ENCODE measurements around the gene PPEF1. TPM values are rescaled to one million over a fixed set of nuclear protein-coding genes. Genes with fewer than 3 reads are reported as not detected.
"Not testable (repeated sequence)": the region's sequence is repeated elsewhere in the genome, so short reads cannot be mapped to it uniquely, and the experiment has no call there.

The PPEF1 gene
- total and polyA plus RNA-seq, 9 donors, result 0.28 to 1.3 (median 0.68) TPM

DNA sequence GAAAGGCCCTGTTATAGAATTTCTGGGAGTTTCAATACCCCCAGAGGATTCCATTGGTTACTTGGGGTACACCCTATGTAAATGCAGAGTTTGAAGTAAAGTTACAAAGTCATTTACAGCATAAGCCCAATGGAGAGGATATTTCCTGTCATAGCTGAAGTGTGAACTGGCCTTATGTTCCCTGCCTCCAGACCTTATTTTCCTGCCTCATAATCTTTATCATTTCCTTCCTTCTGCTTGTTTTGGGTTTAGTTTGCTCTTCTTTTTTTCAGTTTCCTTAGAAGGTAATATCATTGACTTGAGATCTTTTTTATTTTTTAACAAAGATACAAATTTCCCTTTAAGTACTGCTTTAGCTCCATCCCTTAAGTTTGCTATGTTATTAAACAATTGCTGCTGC is 85.4 kb downstream of the PPEF1 start:
- Histone ChIP-seq H3K27me3 (ENCODE audit: control insufficient read depth, insufficient read depth, low read length) (peaks cover 5% of the 10 kb centered on the region), H3K9me3 (replicated peaks; ENCODE audit: control insufficient read depth, low read depth, low read length) (no peaks in the 10 kb centered on the region), H3K36me3 (ENCODE audit: control insufficient read depth, insufficient read depth, low read length) (no peaks in the 10 kb centered on the region), H3K4me1 (ENCODE audit: control insufficient read depth, insufficient read depth, low read length) (no peaks in the 10 kb centered on the region), H3K27ac (ENCODE audit: low read length) (no peak overlapping the region), H3K4me3 (ENCODE audit: low read length) (no peak overlapping the region)
- DNase-seq, result no peak

DNA sequence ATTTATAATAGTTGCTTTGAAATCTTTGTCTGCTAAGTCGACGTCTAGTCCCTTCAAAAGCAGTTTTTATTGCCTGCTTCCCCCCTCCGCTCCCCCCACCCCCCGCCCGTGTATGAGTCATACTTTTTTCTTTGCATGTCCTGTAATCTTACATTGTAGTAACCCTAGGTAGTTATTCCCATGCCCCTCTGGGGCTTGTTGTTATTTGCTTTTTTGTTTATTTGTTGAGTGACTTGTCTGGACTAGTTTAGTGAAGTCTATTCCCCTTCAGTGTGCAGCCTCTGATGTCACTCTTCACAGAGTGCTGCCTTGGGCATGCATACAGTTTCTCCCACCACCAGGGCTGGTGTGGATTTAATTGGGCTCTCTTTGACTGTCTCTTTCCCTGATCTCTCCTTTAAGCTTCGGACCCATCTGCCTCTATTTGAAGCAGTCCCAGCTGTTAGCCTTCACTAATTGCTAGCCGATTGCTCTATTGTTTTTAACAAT is 86.2 kb downstream of the PPEF1 start:
- no peak for DNase-seq
- peaks cover 5% of the 10 kb centered on the region for H3K27me3 ChIP-seq (ENCODE audit: control insufficient read depth, insufficient read depth, low read length)
- no peaks in the 10 kb centered on the region for H3K9me3 ChIP-seq (replicated peaks; ENCODE audit: control insufficient read depth, low read depth, low read length)
- 67% methylated on average over 2 of the region's 7 CpGs for WGBS (ENCODE audit: insufficient coverage)
- no peak overlapping the region for H3K27ac ChIP-seq (ENCODE audit: low read length)
- H3K36me3 ChIP-seq (ENCODE audit: control insufficient read depth, insufficient read depth, low read length), result no peaks in the 10 kb centered on the region
- H3K4me1 ChIP-seq (ENCODE audit: control insufficient read depth, insufficient read depth, low read length), result no peaks in the 10 kb centered on the region
- H3K4me3 ChIP-seq (ENCODE audit: low read length), result no peak overlapping the region

DNA sequence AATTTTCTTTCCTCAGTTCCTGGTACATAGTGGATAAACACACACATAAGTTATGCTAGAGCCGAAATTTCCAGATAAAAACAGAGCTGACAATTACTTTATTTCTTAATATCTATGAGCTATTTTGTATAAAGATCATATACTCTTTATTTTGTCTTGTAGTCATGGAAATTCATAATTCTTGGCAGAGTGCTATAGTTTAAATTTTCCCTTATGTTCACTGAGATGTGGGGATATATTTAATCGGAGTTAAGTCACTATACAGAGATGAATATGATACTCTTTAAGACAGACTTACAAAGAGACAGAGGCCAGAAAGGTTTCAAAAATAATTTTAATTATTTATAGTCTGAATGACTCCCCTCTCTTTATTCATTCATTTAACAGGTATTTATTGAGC is 89.7 kb downstream of the PPEF1 start:
- H3K9me3 ChIP-seq (replicated peaks; ENCODE audit: control insufficient read depth, low read depth, low read length), result no peaks in the 10 kb centered on the region
- peak; percentile 59 for DNase-seq
- H3K27ac ChIP-seq (ENCODE audit: low read length), result no peak overlapping the region
- H3K4me1 ChIP-seq (ENCODE audit: control insufficient read depth, insufficient read depth, low read length), result no peaks in the 10 kb centered on the region
- H3K4me3 ChIP-seq (ENCODE audit: low read length), result no peak overlapping the region
- WGBS (ENCODE audit: insufficient coverage), result no CpG with 5 or more reads among the region's 2 CpGs
- H3K36me3 ChIP-seq (ENCODE audit: control insufficient read depth, insufficient read depth, low read length), result no peaks in the 10 kb centered on the region
- H3K27me3 ChIP-seq (ENCODE audit: control insufficient read depth, insufficient read depth, low read length), result peaks cover 5% of the 10 kb centered on the region

DNA sequence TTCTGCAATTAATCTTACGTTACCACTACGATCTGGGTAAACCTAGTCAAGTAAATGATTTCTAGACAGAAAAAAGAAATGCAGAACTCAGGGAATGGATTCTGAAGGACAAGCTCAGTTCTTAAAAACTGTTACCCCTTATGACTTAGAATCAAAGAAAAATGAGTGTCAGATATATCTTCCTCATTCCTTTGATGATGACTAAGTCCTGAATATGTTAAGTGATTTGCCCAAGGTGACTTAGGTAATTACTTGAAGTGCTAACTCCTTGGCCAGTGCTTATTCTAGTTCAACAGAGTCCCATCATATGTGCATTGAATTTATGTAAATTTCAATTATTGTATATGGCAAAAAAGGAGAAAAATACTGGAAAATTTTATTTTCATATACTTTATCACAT is 92.5 kb downstream of the PPEF1 start:
- no peaks in the 10 kb centered on the region for H3K27me3 ChIP-seq (ENCODE audit: control insufficient read depth, insufficient read depth, low read length)
- no peaks in the 10 kb centered on the region for H3K9me3 ChIP-seq (replicated peaks; ENCODE audit: control insufficient read depth, low read depth, low read length)
- no peak overlapping the region for H3K27ac ChIP-seq (ENCODE audit: low read length)
- no peak for DNase-seq
- H3K4me1 ChIP-seq (ENCODE audit: control insufficient read depth, insufficient read depth, low read length), result no peaks in the 10 kb centered on the region
- no peaks in the 10 kb centered on the region for H3K36me3 ChIP-seq (ENCODE audit: control insufficient read depth, insufficient read depth, low read length)
- no peak overlapping the region for H3K4me3 ChIP-seq (ENCODE audit: low read length)
- WGBS (ENCODE audit: insufficient coverage), result no CpG with 5 or more reads among the region's 2 CpGs

DNA sequence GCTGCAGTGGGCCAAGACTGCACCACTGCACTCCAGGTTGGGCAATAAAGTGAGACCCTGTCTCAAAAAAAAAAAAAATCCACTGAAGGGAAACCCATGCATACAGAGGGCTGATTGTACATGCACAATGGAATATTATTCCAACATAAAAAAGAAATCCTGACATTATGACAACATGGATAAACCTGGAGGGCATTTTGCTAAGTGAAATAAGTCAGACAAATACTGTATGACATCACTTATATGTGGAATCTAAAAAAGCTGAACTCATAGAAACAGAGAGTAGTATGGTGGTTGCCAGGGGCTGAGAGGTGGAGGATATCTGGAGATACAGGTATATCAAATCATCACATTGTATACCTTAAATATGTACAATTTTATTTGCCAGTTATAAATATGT is 102.2 kb downstream of the PPEF1 start:
- Histone ChIP-seq H3K9me3 (replicated peaks; ENCODE audit: control insufficient read depth, low read depth, low read length) (no peaks in the 10 kb centered on the region), H3K27ac (ENCODE audit: low read length) (no peak overlapping the region), H3K36me3 (ENCODE audit: control insufficient read depth, insufficient read depth, low read length) (no peaks in the 10 kb centered on the region), H3K4me3 (ENCODE audit: low read length) (no peak overlapping the region), H3K4me1 (ENCODE audit: control insufficient read depth, insufficient read depth, low read length) (no peaks in the 10 kb centered on the region), H3K27me3 (ENCODE audit: control insufficient read depth, insufficient read depth, low read length) (no peaks in the 10 kb centered on the region)
- no peak for DNase-seq

DNA sequence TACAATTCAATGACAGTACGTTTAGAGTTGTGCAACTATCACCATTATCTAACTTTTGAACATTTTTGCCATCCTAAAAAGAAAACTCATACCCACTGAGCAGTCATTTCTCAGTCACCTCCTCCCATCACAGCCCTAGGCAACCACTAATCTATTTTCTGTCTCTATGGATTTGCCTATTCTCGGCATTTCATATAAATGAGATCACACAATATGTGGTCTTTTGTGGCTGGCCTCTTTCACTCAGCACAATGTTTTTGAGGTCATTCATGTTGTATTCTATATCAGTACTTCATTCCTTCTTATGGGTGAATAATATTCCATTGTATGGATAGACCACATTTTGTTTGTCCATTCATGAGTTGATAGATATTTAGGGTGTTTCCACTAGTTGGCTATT is 103.0 kb downstream of the PPEF1 start:
- no peaks in the 10 kb centered on the region for H3K4me1 ChIP-seq (ENCODE audit: control insufficient read depth, insufficient read depth, low read length)
- no CpG with 5 or more reads among the region's 2 CpGs for WGBS (ENCODE audit: insufficient coverage)

DNA sequence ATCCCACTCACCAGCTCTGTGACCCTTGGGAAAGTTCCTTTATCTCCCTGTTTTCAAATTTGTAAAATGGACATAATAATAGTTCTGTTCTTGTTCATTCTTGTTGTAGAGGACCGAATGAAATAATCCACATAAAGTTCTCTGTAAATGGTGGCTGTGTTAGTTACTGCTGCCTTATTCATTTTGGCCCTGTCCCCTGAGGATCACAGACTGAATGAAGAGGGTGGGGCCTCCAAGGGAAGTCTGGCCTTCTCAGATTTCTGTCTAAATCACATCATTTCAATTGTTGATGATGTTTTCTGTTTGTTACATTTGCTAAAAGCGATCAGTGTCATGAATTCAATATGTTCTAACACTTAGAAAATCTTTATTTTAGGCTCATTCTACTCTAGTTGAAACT is 117.9 kb downstream of the PPEF1 start:
- Histone ChIP-seq H3K4me3 (ENCODE audit: low read length) (no peak overlapping the region), H3K27ac (ENCODE audit: low read length) (no peak overlapping the region), H3K9me3 (replicated peaks; ENCODE audit: control insufficient read depth, low read depth, low read length) (no peaks in the 10 kb centered on the region), H3K36me3 (ENCODE audit: control insufficient read depth, insufficient read depth, low read length) (no peaks in the 10 kb centered on the region), H3K27me3 (ENCODE audit: control insufficient read depth, insufficient read depth, low read length) (no peaks in the 10 kb centered on the region), H3K4me1 (ENCODE audit: control insufficient read depth, insufficient read depth, low read length) (no peaks in the 10 kb centered on the region)
- no peak for DNase-seq
- no CpG with 5 or more reads among the region's 2 CpGs for WGBS (ENCODE audit: insufficient coverage)

More for the DNA sequence above, 103.0 kb downstream of the PPEF1 start:
- Histone ChIP-seq H3K27ac (ENCODE audit: low read length) (no peak overlapping the region), H3K4me3 (ENCODE audit: low read length) (no peak overlapping the region), H3K27me3 (ENCODE audit: control insufficient read depth, insufficient read depth, low read length) (no peaks in the 10 kb centered on the region), H3K36me3 (ENCODE audit: control insufficient read depth, insufficient read depth, low read length) (no peaks in the 10 kb centered on the region), H3K9me3 (replicated peaks; ENCODE audit: control insufficient read depth, low read depth, low read length) (no peaks in the 10 kb centered on the region)
- no peak for DNase-seq

DNA sequence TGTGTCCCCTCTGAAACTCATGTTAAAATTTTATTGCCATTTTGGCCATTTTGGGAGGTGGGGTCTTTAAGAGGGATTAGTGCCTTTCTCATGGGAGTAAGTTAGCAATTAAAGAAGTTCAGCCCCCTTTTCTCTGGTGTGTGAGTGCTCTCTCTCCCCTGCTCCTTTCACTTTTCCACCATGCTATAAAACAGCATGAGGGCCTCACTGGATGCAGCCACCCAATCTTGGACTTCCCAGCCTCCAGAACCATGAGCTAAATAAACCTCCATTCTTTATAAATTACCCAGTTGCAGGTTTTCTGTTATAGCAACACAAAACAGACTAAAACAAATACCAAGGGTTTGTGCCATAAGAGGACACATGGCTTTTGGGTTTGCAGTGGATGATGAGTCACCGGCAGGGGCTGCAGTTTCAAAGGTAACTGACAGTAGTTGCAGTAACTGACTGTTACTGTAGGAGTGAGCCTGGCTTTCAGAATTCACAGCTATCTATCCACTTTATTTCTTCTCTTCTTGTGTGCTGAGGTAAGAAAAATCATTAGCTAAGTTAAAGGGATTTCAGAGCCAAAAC is 121.5 kb downstream of the PPEF1 start:
- no peaks in the 10 kb centered on the region for H3K9me3 ChIP-seq (replicated peaks; ENCODE audit: control insufficient read depth, low read depth, low read length)
- no peaks in the 10 kb centered on the region for H3K36me3 ChIP-seq (ENCODE audit: control insufficient read depth, insufficient read depth, low read length)
- WGBS (ENCODE audit: insufficient coverage), result no CpG with 5 or more reads among the region's 1 CpG
- DNase-seq, result no peak
- H3K27me3 ChIP-seq (ENCODE audit: control insufficient read depth, insufficient read depth, low read length), result peaks cover 3% of the 10 kb centered on the region
- H3K4me3 ChIP-seq (ENCODE audit: low read length), result no peak overlapping the region
- peaks cover 5% of the 10 kb centered on the region for H3K4me1 ChIP-seq (ENCODE audit: control insufficient read depth, insufficient read depth, low read length)
- no peak overlapping the region for H3K27ac ChIP-seq (ENCODE audit: low read length)

DNA sequence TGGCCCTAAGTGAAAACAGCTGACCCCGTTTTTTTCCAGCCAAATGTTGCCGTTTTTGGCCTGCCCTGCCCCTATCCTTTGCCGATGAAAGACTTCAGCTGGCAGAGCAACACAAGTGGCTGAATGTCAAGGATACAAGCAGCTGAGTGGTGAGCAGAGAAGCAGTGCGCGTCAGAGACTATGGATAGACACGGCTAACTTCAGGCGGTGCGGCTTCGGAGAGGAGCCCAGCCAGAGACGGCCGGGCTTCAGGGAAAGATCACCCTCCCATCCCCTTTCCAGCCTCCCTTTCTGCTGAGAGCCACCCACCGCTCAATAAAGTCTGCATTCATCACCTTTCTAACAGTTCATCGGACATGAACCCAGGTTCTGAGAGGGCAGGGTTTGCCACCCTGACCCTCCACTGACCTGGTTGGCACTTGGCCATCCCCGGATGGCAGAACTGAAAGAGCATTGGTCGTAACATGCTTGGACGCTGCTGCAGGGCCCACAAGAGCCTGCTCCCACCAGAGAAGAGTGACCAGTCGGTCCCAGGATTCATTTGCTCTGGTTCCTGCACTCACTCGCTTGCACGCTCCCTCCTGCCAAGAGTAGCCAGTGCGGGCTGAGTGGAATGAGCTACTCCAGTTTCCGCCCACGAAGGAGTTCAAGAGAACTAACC is 125.8 kb downstream of the PPEF1 start:
- Histone ChIP-seq H3K4me3 (ENCODE audit: low read length) (no peak overlapping the region), H3K36me3 (ENCODE audit: control insufficient read depth, insufficient read depth, low read length) (no peaks in the 10 kb centered on the region), H3K27me3 (ENCODE audit: control insufficient read depth, insufficient read depth, low read length) (peaks cover 3% of the 10 kb centered on the region), H3K27ac (ENCODE audit: low read length) (peak overlapping the region; percentile 81), H3K9me3 (replicated peaks; ENCODE audit: control insufficient read depth, low read depth, low read length) (no peaks in the 10 kb centered on the region), H3K4me1 (ENCODE audit: control insufficient read depth, insufficient read depth, low read length) (peaks cover 5% of the 10 kb centered on the region)
- DNase-seq, result peak; percentile 85
- WGBS (ENCODE audit: insufficient coverage), result 50% methylated on average over 16 of the region's 22 CpGs

DNA sequence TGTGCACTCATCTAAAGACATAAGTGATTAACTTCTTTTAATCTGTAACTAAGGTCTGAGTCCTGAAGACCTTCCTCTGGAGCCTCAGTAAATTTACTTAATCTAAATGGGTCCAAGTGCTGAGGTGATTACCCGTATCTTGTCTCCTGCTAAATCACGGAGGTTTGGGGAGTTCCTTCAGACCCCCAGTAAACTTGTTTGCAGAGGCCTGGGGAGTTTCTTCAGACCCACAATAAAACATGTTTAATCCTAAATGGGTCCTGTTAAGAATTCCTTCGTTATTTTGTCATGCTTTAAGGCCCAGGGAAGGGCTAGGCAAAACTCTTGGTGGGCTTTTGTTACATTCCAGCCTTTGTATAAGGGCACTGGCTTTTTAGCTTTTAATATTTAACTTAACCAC is 140.5 kb downstream of the PPEF1 start:
- not testable (repeated sequence) for H3K27me3 ChIP-seq (ENCODE audit: control insufficient read depth, insufficient read depth, low read length); H3K36me3 ChIP-seq (ENCODE audit: control insufficient read depth, insufficient read depth, low read length)
- WGBS (ENCODE audit: insufficient coverage), result no CpG with 5 or more reads among the region's 3 CpGs

More for the DNA sequence above, 140.5 kb downstream of the PPEF1 start:
- H3K27ac ChIP-seq (ENCODE audit: low read length), result peak overlapping the region; percentile 9
- H3K9me3 ChIP-seq (replicated peaks; ENCODE audit: control insufficient read depth, low read depth, low read length); H3K4me1 ChIP-seq (ENCODE audit: control insufficient read depth, insufficient read depth, low read length); DNase-seq; H3K4me3 ChIP-seq (ENCODE audit: low read length): not testable (repeated sequence)
